Panc1 (cell line): ENCODE results near the gene PEPD. TPM values are rescaled to one million over a fixed set of nuclear protein-coding genes. Genes with fewer than 3 reads are reported as not detected.

Source experiments
- ATAC-seq: fragments of 200-7000 bp; cut with Tn5 transposase; 2 replicates; pipeline ENCODE4 v1.9.1; 2020; ENCODE audit warnings: mild to moderate bottlenecking, moderate library complexity
- BruUV-seq: library from RNA; stranded (reverse); fragments of 400-500 nt; replicated peaks from 2 replicates; lab custom pipeline; 2021; lab: Mats Ljungman, UMichigan
- CTCF ChIA-PET: fragments of 300-600 bp; sonication (Branson Sonifier 250); formaldehyde crosslinking; loops from one replicate; lab custom pipeline; 2022; ENCODE audit warnings: antibody characterized with exemption; lab: Charles Lee
- POLR2A ChIA-PET: fragments of 300-600 bp; sonication (Branson Sonifier 250); formaldehyde crosslinking; loops from one replicate; lab custom pipeline; 2022; ENCODE audit warnings: antibody characterized with exemption; lab: Charles Lee
- DNase-seq: peaks from one replicate; pipeline ENCODE4 v3.0.0-alpha.2; 2010; ENCODE audit warnings: low read depth, low spot score
- H3K27ac ChIP-seq: 2 replicates; pipeline ENCODE4 v1.5.1; 2011; ENCODE audit warnings: mild to moderate bottlenecking, low read length, inconsistent platforms
- H3K27me3 ChIP-seq: fragments of 200-500 bp; sonication (Bioruptor generic); 2 replicates; pipeline ENCODE4 v1.6.0; 2014; ENCODE audit warnings: low read length, inconsistent platforms; ENCODE audit not compliant: control insufficient read depth, insufficient read depth
- H3K36me3 ChIP-seq: fragments of 200-500 bp; sonication (Bioruptor generic); 2 replicates; pipeline ENCODE4 v1.5.1; 2014; ENCODE audit warnings: inconsistent platforms, mild to moderate bottlenecking, low read length, moderate library complexity; ENCODE audit not compliant: control insufficient read depth, insufficient read depth
- H3K4me1 ChIP-seq: 2 replicates; pipeline ENCODE4 v1.5.1; 2011; ENCODE audit warnings: inconsistent platforms, mild to moderate bottlenecking, low read length, moderate library complexity; ENCODE audit not compliant: control insufficient read depth, insufficient read depth
- H3K4me3 ChIP-seq, 2 experiments: 2 replicates each; pipeline ENCODE4 v1.5.1; 2011 to 2012; ENCODE audit warnings: low read depth in 2 of 2, low read length in 2 of 2, mild to moderate bottlenecking in 2 of 2, inconsistent platforms in 1 of 2, moderate library complexity in 1 of 2
- H3K9me3 ChIP-seq: fragments of 200-500 bp; sonication (Bioruptor generic); 2 replicates; pipeline ENCODE4 v1.5.1; 2014; ENCODE audit warnings: low read depth, mild to moderate bottlenecking, inconsistent platforms, low read length, moderate library complexity; ENCODE audit not compliant: control insufficient read depth, insufficient read depth
- POLR2AphosphoS5 ChIP-seq: IDR thresholded peaks from 2 replicates; pipeline ENCODE4 v1.6.1; 2012; ENCODE audit warnings: mild to moderate bottlenecking, low read depth, low read length, moderate library complexity
- SIN3A ChIP-seq: IDR thresholded peaks from 2 replicates; pipeline ENCODE4 v1.6.1; 2012; ENCODE audit warnings: low read depth, mild to moderate bottlenecking, low read length, moderate library complexity, borderline replicate concordance; ENCODE audit not compliant: insufficient read depth
- TCF7L2 ChIP-seq: IDR thresholded peaks from 2 replicates; pipeline ENCODE4 v1.6.1; 2011; ENCODE audit warnings: mild to moderate bottlenecking, low read depth, low read length, inconsistent platforms
- in situ Hi-C: cut with HindIII; loops from 2 replicates; pipeline ENCODE4 v1.10.0; 2016; ENCODE audit warnings: low sequenced_read_pairs, low pct_unique_long_range_greater_than_20kb
- intact Hi-C: fragments of 100-400 bp; cut with micrococcal nuclease; formaldehyde crosslinking; loops from one replicate; pipeline ENCODE4 v1.10.0; 2022; ENCODE audit not compliant: unreplicated experiment
- total RNA-seq: library from RNA; stranded (reverse); gene quantifications from one replicate; pipeline ENCODE4 v1.2.1, GENCODE V29; 2021; ENCODE audit not compliant: unreplicated experiment
- TF ChIP-seq, protein P1 (sequence below): fragments of 450-650 bp; IDR thresholded peaks from 2 replicates; pipeline ENCODE4 v1.5.1; 2017; ENCODE audit warnings: mild to moderate bottlenecking
- TF ChIP-seq, protein P2 (sequence below), 2 experiments: IDR thresholded peaks; 2 replicates each; pipeline ENCODE4 v1.6.1; 2011 to 2012; ENCODE audit warnings: low read depth in 2 of 2, control low read depth in 1 of 2, low read length in 1 of 2, mild to moderate bottlenecking in 1 of 2, moderate library complexity in 1 of 2; ENCODE audit not compliant: insufficient read depth in 1 of 2

Gene PEPD
- total RNA-seq, 1 experiment from 2014 or later, result 102 TPM

DNA sequence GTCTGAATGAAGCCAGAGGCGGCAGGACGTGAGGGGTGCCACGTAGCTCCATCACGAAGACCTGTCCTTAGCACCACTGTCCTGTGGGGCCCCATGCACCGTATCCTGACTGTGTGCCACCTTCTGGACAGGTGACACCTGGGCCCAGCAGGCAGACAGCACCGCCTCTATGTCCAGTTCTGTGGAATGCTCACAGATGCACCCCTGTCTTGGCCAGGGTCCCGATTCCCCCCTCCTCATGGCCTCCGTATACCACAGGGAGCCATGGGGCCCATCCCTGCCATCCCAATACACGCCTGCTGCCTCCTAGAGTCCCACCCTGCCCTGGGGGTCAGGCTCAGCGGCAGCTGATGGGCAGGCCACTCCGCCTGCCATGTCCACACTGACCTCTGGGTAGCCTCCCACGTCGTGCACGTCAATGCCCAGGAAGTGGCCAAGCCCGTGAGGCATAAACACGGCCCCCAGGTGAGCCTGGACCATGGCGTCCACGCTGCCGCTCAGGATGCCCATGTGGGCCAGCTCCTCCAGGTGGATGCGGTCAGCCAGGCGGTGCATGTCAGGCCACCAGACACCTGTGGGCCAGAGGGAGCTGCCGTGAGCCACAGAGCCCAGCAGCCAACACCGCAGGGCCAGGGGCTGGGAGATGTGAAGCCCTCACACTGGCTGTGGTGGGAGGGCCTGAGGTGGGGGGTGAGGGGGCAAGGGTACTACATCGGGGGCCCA is 130.5 kb downstream of the PEPD start:
- TF ChIP-seq, protein P1, sequence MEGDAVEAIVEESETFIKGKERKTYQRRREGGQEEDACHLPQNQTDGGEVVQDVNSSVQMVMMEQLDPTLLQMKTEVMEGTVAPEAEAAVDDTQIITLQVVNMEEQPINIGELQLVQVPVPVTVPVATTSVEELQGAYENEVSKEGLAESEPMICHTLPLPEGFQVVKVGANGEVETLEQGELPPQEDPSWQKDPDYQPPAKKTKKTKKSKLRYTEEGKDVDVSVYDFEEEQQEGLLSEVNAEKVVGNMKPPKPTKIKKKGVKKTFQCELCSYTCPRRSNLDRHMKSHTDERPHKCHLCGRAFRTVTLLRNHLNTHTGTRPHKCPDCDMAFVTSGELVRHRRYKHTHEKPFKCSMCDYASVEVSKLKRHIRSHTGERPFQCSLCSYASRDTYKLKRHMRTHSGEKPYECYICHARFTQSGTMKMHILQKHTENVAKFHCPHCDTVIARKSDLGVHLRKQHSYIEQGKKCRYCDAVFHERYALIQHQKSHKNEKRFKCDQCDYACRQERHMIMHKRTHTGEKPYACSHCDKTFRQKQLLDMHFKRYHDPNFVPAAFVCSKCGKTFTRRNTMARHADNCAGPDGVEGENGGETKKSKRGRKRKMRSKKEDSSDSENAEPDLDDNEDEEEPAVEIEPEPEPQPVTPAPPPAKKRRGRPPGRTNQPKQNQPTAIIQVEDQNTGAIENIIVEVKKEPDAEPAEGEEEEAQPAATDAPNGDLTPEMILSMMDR, result no peak
- TF ChIP-seq TCF7L2, result no peak
- no peak for TF ChIP-seq SIN3A
- TF ChIP-seq, protein P2, sequence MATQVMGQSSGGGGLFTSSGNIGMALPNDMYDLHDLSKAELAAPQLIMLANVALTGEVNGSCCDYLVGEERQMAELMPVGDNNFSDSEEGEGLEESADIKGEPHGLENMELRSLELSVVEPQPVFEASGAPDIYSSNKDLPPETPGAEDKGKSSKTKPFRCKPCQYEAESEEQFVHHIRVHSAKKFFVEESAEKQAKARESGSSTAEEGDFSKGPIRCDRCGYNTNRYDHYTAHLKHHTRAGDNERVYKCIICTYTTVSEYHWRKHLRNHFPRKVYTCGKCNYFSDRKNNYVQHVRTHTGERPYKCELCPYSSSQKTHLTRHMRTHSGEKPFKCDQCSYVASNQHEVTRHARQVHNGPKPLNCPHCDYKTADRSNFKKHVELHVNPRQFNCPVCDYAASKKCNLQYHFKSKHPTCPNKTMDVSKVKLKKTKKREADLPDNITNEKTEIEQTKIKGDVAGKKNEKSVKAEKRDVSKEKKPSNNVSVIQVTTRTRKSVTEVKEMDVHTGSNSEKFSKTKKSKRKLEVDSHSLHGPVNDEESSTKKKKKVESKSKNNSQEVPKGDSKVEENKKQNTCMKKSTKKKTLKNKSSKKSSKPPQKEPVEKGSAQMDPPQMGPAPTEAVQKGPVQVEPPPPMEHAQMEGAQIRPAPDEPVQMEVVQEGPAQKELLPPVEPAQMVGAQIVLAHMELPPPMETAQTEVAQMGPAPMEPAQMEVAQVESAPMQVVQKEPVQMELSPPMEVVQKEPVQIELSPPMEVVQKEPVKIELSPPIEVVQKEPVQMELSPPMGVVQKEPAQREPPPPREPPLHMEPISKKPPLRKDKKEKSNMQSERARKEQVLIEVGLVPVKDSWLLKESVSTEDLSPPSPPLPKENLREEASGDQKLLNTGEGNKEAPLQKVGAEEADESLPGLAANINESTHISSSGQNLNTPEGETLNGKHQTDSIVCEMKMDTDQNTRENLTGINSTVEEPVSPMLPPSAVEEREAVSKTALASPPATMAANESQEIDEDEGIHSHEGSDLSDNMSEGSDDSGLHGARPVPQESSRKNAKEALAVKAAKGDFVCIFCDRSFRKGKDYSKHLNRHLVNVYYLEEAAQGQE (IDR thresholded peaks at IDR 0.05; ENCODE audit: insufficient read depth in 1 of 2, low read depth in 2 of 2, low read length in 1 of 2), result no peak
- TF ChIP-seq POLR2AphosphoS5, result peak; percentile 35; the same call in 1 of the 2 replicates
- ChIA-PET POLR2A (interaction anchor here (0.5 kb wide), 1 partner anchor 49 kb away, joined by 3 read pairs; no protein-coding TSS in a partner anchor), CTCF (no interaction called here)
- no TSS peak for BruUV-seq
- H3K27me3 ChIP-seq, result no peaks in the 10 kb centered on the region
- no peak for ATAC-seq
- in situ Hi-C loops (no loop called here), intact Hi-C loops (loop anchor here (5.0 kb wide), 1 partner anchor 154 kb away; no protein-coding TSS in a partner anchor)
- no peak overlapping the region for H3K27ac ChIP-seq
- H3K4me1 ChIP-seq, result peaks cover 45% of the 10 kb centered on the region
- H3K36me3 ChIP-seq, result no peaks in the 10 kb centered on the region
- no peak for DNase-seq
- no peaks in the 10 kb centered on the region for H3K9me3 ChIP-seq
- no peak overlapping the region for H3K4me3 ChIP-seq

DNA sequence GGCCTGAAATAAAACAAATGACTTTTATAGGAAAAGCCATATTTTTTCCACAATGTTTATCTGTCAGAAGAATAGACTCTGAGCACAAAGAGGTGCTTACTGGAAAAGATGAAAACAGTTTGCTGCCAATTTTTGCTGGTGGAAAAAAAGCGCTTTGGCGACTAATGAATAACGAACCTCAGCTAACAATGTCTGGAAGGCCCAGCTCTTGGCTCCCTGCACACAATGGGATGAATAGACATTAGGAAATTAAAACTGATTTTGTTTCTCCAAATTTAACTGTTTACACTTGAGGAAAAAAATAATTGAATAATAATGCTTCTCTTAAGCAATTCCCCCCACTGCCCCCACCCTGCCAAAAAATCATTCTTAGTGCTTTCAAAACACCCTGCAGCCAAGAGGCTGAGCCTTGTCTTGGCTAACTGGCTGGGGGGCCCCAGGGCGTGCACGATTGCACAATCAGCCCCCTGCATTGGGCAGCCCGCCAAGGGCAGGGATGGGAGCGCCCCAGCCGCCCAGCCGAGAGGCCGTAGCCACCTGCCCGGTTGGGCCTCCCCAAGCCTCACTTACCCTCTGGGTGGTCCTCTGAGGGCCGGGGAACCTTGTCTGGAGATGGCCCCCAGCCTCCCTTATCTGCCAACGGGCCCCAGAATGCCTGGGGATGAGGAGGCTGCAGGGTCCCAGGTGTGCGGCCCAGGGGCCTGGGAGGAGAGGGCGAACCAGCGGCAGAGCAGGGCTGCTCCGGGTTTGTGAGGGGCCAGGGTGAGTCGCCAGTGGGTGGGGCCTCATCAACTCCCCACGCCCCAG is 131.3 kb downstream of the PEPD start:
- intact Hi-C loops (loop anchor here (5.0 kb wide), 1 partner anchor 153 kb away; no protein-coding TSS in a partner anchor), in situ Hi-C loops (no loop called here)
- H3K9me3 ChIP-seq, result no peaks in the 10 kb centered on the region
- POLR2A ChIA-PET, result no interaction called here
- TF ChIP-seq, protein P1, result no peak
- TF ChIP-seq TCF7L2 (no peak), SIN3A (no peak)
- CTCF ChIA-PET, result interaction anchor here (0.7 kb wide), 1 partner anchor 149 kb away, joined by 4 read pairs; no protein-coding TSS in a partner anchor
- ATAC-seq, result no peak
- no peaks in the 10 kb centered on the region for H3K36me3 ChIP-seq
- H3K4me1 ChIP-seq, result peaks cover 37% of the 10 kb centered on the region
- no peak for DNase-seq
- H3K4me3 ChIP-seq, result no peak overlapping the region
- H3K27ac ChIP-seq, result no peak overlapping the region
- H3K27me3 ChIP-seq, result no peaks in the 10 kb centered on the region
- no TSS peak for BruUV-seq
